GM18511 (cell line): ENCODE measurements around the gene DAB1.

Experiments used
- ATAC-seq: cut with Tn5 transposase; IDR thresholded peaks from one replicate; pipeline ENCODE4 v1.9.1; 2021; ENCODE audit warnings: mild to moderate bottlenecking, moderate library complexity; ENCODE audit not compliant: unreplicated experiment

The DAB1 gene

GRCh38 chr1:57131701-57132394, 292.0 kb downstream of the DAB1 start:
- no peak for ATAC-seq

GRCh38 chr1:57131257-57131656, 292.6 kb downstream of the DAB1 start:
- ATAC-seq: no peak

DNA sequence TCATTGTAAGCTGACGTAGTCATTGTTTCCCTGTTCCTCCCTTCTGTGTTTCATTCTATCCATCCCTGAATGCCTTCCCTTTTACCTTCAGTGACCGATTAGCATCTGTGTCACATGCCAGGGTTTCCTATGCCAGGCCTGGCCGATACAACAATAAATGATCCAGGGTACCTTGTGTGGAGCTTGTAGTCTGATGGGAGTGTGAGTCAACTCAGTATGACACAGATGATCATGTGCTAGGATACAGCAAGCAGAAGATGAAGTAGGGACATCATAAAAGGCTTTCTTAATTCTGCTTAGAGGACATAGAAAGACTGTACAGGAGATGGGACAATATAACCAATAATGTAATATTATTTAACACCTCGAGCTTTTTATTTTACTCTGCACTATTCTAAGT, 294.0 kb downstream of the DAB1 start:
- no peak for ATAC-seq

GRCh38 chr1:57127976-57128375, 295.9 kb downstream of the DAB1 start:
- no peak for ATAC-seq

DNA sequence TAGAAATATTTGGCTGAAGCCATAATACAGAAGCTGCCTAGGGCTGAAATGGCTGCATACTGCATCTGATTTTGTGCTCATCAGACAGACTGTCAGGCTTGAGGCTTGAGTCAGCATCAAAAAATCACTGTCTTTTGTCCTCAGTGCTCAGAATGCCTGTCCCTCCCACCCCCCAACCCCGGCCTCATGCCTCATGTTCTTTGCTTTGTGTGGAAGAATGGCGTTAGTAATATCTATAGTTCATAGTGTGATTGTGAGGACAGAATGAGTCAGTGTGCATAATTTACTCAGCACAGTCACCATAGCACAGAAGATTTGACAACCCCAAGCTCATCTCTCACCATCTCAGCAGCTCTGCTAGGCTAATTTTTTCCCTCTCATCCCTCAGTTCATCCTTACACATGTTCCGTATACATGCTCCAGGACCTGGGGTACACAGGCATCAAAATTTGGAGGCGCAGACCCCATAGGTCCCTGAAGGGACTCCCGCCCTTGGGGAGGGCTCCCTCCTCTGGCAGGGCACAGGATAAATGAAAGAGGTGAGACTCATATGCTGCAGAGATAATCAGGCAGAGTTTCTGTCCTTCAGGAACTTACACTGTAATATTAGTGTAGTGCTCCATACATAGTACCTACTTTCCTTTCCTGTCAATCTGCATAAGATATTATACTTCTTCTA, 299.0 kb downstream of the DAB1 start:
- ATAC-seq: no peak

DNA sequence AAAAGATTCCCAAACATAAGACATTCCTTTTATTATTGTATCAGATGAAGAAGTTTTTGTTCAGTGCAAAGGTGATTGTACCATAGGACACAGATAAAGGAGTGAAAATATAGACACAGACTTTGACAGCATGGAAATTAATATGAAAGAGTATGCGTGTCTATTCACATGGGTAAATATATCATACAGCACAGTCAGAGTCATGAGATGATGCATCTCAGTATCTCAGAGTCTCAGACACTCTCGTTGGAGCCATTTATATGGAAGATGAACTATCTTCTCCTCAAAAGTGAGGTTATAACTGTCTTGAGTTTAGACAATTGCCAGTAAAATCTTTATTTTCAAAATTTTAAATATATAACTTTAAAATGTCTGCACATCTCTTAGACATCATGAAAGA, 299.7 kb downstream of the DAB1 start:
- ATAC-seq: no peak

DNA sequence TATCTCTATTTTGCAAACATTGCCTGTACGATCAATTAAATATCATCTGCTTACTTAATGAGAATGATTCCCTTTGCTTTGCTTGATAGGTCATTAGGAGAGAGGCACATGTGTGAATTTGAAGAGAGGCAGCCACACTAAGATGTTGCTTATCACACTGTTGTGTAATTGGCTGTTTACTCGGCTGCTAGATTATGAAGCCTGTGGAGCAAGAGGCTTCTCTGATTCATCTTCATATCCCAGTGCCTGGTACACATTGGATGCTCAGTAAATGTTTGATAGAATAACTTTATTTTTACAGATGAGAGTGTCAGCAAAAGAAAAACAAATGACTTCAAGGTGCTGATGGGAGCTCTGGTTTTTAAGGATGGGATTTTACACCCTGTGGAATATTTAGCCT, 301.8 kb downstream of the DAB1 start:
- no peak for ATAC-seq

DNA sequence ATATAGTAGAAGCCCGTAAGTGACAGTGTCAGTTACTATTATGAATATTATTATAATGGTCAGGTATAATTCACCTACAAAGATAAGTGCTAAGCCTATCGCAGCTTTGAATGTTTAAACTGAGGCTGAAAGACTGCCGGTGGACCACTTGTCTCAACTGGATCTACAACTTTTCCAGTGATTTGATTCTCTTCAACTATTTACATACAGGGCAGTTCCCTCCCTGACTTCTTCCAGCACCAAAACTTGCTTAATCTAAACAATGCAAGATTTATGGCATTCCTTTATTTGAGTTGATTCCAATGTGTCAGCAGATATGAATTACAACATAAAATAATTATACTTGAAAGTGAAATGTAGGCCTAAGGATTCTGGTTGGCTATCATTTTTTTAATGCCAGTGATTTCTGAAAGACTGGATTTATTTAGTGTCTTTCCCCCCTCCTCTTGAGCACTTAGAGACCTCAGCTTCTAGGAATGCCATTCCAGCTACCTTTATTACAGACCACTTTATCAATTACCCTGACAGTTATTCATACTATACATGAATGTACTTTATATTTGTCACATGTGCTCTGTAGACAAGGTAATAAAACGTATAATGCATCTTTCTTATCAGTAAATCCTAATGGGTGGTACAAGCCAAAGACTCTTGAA, 304.8 kb downstream of the DAB1 start:
- no peak for ATAC-seq

DNA sequence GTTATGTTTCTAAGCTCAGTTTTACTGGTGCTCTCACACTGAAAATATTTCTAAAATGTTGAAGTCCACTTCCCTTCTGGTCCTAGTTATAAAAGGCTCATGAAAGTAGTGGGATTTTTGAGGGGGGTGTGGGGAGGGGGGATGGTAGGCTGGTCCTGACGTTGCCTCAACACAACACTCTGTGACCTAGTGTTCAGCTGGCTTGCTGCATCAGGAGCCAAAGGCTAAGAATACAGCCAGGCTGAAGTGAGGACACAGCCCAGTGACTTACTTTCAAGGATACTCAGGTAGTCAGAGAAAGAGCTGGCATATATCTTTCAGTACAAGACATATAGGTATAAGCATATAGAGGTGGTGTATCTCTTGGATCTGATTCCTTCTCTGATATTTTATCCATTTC, 306.1 kb downstream of the DAB1 start:
- ATAC-seq: no peak

GRCh38 chr1:57116871-57117270, 307.0 kb downstream of the DAB1 start:
- no peak for ATAC-seq

DNA sequence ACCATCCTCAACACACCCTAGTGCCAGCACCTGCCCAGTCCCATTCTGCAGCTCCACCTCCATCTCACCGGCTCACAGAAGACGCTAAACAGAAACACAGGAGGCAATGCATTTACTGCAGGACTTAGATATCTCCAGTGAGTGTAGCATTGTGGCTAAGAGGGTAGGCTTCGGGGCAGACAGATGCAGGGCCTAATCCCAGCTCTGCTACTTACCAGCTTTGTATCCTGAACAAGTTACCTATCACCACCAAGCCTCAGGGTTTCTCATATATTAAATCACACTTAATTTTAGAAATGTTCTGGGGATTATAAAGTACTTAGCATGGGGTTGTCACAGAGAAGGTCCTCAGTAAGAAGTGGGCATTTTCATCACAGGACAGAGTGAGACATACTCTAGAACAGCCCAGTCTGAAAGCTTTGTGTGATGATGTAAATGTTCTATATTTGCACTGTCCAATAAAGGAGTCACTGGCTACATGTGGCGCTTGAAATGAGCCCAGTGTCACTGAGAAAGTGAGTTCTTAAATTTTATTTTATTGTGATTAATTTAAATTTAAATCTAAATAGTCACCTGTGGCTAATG, 308.7 kb downstream of the DAB1 start:
- no peak for ATAC-seq

DNA sequence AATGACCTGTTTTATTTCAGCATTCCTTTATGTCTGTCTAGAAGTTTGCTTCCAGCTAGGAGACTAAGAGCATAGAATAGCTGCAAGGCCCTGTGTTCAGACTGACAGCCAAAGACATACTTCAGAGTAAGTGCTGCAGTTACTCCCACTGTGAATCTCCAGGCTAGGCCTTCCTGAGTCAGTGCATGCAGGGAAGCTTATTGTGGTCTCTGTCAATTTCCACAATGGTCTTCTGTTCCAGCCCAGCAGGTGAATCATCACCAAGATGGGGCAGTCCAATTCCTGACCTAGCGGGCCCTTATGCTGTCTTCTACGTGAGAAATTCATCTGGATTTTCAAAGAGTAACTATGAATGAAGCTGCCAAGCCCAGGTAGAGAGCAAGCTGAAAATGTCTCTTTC, 311.7 kb downstream of the DAB1 start:
- ATAC-seq: no peak

- ATAC-seq: no peak
Observed at GRCh38 chr1:57111175-57111574, 312.7 kb downstream of the DAB1 start.

GRCh38 chr1:57109883-57110282, 314.0 kb downstream of the DAB1 start:
- no peak for ATAC-seq

DNA sequence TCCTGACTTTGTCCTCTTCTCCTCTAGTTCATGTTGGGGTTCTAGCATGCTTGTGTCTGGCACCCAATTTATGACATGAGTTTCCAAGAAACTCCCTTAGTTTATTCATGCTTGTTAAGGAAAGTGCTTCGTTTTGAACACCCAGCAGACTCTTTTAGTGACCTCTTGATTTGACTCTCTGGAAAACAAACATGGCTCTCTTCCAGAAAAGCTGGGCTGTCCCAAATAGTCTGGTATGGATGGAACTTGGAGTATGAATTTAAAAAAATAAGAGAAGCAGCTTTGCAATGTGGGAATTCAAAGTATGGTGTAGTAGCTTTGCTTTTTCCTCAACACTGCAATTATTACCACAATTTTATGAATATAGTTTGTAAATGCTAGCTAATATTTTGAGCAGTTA, 314.6 kb downstream of the DAB1 start:
- no peak for ATAC-seq

- ATAC-seq: no peak
Observed at GRCh38 chr1:57106296-57106695, 317.6 kb downstream of the DAB1 start.

DNA sequence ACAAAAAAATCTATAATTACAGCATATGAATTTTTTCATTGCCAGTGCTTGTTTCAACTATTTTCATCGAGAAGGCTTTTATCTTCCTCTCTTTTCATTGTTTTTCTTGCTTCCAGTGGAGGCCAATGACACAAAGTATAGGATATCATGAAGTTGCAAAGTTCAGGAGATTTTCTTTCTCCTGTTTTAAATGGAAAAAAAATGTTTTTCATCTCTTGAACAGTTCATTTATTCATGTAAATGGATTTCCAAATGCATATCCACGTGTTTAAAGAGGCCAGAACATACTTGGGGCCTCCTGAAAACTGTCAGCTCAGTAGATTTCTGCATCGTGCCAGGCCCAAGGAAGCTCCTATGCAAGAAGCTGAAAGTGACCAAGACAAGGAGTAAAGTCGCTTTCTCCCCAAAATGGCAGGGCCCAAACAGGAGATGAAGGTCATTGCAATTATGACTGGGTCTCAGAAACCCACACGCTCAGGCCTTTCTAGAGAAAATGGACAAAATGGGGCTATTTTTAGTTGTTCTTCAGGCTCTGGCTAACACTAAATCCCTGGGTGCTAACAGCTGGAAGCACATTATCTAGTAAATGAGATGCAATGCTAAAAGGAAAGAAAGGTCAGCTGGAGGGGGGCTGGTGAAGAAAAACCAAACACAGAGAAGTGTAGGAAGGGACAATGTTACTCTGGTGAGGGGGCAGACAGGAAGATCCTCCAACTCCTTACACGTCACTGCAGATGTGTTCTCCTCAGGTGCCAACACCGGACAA, 321.1 kb downstream of the DAB1 start:
- ATAC-seq: no peak

DNA sequence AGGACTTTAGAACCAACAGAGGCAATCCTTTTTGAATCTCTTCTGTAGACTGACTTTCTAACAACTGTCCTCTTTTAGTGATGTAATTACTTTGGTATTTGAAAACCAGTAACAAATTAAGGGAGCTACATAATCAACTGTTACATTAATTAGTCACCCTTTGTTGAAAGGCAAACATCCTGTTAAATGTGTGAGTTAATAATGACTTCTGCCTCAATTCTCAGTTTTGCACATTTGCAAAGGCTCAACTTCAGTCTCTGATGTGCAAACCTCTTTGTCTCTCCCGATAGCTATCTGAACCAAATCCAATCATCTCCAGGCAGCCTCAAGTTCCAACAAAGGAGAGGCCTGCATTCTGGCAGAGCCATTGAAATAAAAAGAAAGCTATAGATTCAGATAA, 322.7 kb downstream of the DAB1 start:
- ATAC-seq: no peak

DNA sequence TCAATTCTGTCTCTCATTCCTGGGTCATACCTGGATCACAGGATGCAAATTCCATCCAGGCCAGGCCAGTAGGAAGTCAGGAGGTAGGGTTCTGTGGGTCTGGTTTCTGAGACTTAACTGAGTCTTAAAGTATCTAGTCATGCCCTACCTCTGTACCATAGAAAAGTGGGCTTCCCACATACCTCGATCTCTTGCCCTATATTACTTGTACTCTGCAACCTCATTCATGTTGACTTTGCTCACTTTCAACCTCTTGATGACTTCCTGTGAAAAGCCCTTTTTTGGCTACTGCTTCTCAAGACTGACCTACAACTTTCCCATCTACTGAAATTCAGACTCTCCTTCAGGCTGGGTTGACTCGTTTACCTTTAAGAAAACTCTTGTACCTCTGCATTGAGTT, 329.1 kb downstream of the DAB1 start:
- no peak for ATAC-seq

DNA sequence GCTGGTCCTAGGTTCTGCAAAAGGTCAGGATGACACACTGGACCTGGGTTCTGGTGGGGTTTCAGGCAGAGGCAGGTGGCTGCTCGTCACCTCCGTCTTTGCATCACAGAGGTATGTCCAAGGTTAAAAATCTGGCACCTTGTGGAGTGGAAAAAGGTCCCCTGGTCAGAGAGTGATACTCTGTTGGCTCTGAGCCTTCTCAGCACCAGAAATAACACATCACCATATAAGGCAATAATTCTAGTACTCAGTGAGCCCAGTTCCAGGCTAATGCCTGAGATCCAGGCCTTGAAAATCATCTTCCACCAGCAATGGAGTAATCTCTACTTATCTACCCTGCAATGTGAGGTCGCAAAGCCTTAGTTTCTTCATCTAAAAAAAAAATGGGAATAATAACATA, 330.7 kb downstream of the DAB1 start:
- no peak for ATAC-seq

GRCh38 chr1:57091642-57092041, 332.2 kb downstream of the DAB1 start:
- ATAC-seq: no peak
